Gastrocnemius medialis (tissue), 4 donors: ENCODE measurements around the gene SULF2.

ENCODE experiments used
- CTCF ChIP-seq, 5 experiments: fragments of 450-650 bp in 3 of 5; fragments of 200-600 bp in 2 of 5; sonication (generic) in 2 of 5; IDR thresholded peaks in 4 of 5; conservative IDR thresholded peaks in 1 of 5; 1 replicate in 4 of 5; 2 replicates in 1 of 5; pipeline ENCODE4 v1.5.1; 2016 to 2019; ENCODE audit warnings: antibody characterized with exemption in 5 of 5, mild to moderate bottlenecking in 3 of 5, moderate library complexity in 3 of 5
- POLR2A ChIP-seq, 2 donors: fragments of 450-650 bp; IDR thresholded peaks; one replicate each; pipeline ENCODE4 v1.6.1; 2017; ENCODE audit warnings: antibody characterized with exemption in 2 of 2, mild to moderate bottlenecking in 2 of 2, moderate library complexity in 2 of 2

- TF ChIP-seq CTCF (IDR thresholded peaks at IDR 0.05 in 4 of 5, conservative IDR thresholded peaks at IDR 0.05 in 1 of 5) (no peak), POLR2A (IDR thresholded peaks at IDR 0.05) (no peak)
Observed at GRCh38 chr20:47777220-47777619, 8.1 kb downstream of the SULF2 start.
